ENCODE measurements around the gene SLC25A13. TPM values are rescaled to one million over a fixed set of nuclear protein-coding genes. Genes with fewer than 3 reads are reported as not detected.

The SLC25A13 gene
- total RNA-seq, 1 experiment from 2014 or later, result 77.2 TPM

DNA sequence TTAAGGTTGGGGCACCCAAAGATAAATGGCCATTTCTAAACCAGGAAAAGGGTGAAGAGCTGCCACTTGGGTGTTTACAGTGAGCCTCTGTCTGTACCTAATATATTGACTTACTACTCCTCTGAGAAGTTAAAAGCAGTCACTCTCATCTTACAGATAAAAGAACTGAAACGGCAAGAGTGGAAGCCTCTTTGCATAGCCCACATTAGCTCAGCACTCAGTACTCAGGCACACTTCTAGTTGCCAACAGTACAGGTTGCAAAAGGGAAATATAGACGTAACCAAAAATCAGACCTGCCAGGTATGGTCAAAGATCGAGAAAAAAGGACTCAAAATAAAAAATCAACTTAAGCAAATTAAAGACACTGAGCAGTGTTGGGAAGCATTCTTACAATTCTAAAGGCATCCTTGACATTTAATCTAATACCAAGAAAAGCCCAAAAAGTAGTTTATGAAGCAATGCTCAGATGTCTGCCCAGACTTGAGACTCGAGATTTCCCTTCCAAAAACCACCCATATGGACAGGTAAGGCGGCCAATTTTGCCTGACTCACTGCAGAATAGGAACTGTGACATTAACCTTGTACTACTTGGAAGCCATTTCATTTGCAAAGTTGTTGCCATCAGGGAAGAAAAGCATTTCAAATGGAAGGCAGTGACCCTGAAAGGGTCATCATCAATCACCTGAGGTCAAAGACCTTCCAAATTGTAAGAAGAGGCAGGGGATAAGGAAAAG, 139.3 kb downstream of the SLC25A13 start:
- no peaks in the 10 kb centered on the region for H3K9me3 Mint-ChIP-seq
- H3K27ac Mint-ChIP-seq, result no peak overlapping the region
- no peak overlapping the region for H3K4me3 Mint-ChIP-seq
- H3K27me3 Mint-ChIP-seq (ENCODE audit: low read depth), result no peaks in the 10 kb centered on the region
- H3K36me3 Mint-ChIP-seq, result peaks cover 15% of the 10 kb centered on the region
- ChIA-PET POLR2A (interaction anchor here (0.6 kb wide), 1 partner anchor 165 kb away, joined by 3 read pairs; no protein-coding TSS in a partner anchor), CTCF (no interaction called here)
- DNase-seq (ENCODE audit: low spot score), result no peak
- H3K4me1 Mint-ChIP-seq, result peaks cover 39% of the 10 kb centered on the region
- ATAC-seq, result peak; percentile 44
- TF ChIP-seq NFYB (CRISPR knock-in tag; conservative IDR thresholded peaks at IDR 0.05; ENCODE audit: low read depth) (no peak), E2F5 (CRISPR knock-in tag; IDR thresholded peaks at IDR 0.05) (no peak), FOXP1 (CRISPR knock-in tag; IDR thresholded peaks at IDR 0.05; ENCODE audit: borderline replicate concordance) (no peak), AFF4 (CRISPR knock-in tag; IDR thresholded peaks at IDR 0.05; ENCODE audit: borderline replicate concordance) (no peak), ZNF396 (CRISPR knock-in tag; IDR thresholded peaks at IDR 0.05; ENCODE audit: borderline replicate concordance) (no peak), TP53 (CRISPR knock-in tag; IDR thresholded peaks at IDR 0.05) (no peak), RORB (CRISPR knock-in tag; IDR thresholded peaks at IDR 0.05) (no peak), TEAD1 (CRISPR knock-in tag; IDR thresholded peaks at IDR 0.05) (no peak), GABPB1 (CRISPR knock-in tag; IDR thresholded peaks at IDR 0.05) (no peak), PRRX2 (CRISPR knock-in tag; IDR thresholded peaks at IDR 0.05) (no peak)
- TF ChIP-seq, protein P1, sequence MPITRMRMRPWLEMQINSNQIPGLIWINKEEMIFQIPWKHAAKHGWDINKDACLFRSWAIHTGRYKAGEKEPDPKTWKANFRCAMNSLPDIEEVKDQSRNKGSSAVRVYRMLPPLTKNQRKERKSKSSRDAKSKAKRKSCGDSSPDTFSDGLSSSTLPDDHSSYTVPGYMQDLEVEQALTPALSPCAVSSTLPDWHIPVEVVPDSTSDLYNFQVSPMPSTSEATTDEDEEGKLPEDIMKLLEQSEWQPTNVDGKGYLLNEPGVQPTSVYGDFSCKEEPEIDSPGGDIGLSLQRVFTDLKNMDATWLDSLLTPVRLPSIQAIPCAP (CRISPR knock-in tag; IDR thresholded peaks at IDR 0.05), result no peak
- TF ChIP-seq, protein P2, sequence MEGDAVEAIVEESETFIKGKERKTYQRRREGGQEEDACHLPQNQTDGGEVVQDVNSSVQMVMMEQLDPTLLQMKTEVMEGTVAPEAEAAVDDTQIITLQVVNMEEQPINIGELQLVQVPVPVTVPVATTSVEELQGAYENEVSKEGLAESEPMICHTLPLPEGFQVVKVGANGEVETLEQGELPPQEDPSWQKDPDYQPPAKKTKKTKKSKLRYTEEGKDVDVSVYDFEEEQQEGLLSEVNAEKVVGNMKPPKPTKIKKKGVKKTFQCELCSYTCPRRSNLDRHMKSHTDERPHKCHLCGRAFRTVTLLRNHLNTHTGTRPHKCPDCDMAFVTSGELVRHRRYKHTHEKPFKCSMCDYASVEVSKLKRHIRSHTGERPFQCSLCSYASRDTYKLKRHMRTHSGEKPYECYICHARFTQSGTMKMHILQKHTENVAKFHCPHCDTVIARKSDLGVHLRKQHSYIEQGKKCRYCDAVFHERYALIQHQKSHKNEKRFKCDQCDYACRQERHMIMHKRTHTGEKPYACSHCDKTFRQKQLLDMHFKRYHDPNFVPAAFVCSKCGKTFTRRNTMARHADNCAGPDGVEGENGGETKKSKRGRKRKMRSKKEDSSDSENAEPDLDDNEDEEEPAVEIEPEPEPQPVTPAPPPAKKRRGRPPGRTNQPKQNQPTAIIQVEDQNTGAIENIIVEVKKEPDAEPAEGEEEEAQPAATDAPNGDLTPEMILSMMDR (IDR thresholded peaks at IDR 0.05), result no peak
- TF ChIP-seq, protein P3, sequence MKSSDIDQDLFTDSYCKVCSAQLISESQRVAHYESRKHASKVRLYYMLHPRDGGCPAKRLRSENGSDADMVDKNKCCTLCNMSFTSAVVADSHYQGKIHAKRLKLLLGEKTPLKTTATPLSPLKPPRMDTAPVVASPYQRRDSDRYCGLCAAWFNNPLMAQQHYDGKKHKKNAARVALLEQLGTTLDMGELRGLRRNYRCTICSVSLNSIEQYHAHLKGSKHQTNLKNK (CRISPR knock-in tag; IDR thresholded peaks at IDR 0.05), result no peak

DNA sequence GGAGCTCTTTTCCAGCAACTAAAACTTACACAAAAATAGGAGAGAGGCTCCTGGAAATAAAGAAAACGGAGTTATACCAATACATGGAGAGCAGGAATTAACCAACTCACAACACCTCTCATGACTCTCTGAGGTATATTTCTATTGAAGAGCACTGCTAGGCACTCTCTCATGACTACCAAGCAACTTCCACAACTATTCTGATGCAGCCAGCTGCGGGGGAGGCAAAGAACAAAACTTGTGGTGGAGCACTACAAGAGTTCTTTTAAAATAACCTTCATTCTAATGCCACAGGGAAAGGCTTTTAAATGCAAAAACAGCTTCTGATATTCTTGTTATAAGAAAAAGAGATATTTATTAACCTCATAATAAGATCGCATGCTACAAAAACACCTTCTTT, 140.7 kb downstream of the SLC25A13 start:
- POLR2A ChIA-PET, result no interaction called here
- DNase-seq (ENCODE audit: low spot score), result no peak

GRCh38 chr7:96179837-96180236, 142.1 kb downstream of the SLC25A13 start:
- peaks cover 43% of the 10 kb centered on the region for H3K4me1 Mint-ChIP-seq
- H3K9me3 Mint-ChIP-seq, result no peaks in the 10 kb centered on the region
- no peaks in the 10 kb centered on the region for H3K27me3 Mint-ChIP-seq (ENCODE audit: low read depth)
- no peak overlapping the region for H3K27ac Mint-ChIP-seq
- POLR2A ChIA-PET, result interaction anchor here (0.7 kb wide), 1 partner anchor 166 kb away, joined by 3 read pairs; no protein-coding TSS in a partner anchor
- DNase-seq (ENCODE audit: low spot score) (no peak), ATAC-seq (no peak)
- H3K4me3 Mint-ChIP-seq, result no peak overlapping the region
- CTCF ChIA-PET, result no interaction called here
- peaks cover 22% of the 10 kb centered on the region for H3K36me3 Mint-ChIP-seq
- TF ChIP-seq TEAD4 (CRISPR knock-in tag; IDR thresholded peaks at IDR 0.05), result no peak
- no peak for TF ChIP-seq PREB (CRISPR knock-in tag; IDR thresholded peaks at IDR 0.05; ENCODE audit: borderline replicate concordance)
- TF ChIP-seq, protein P4, sequence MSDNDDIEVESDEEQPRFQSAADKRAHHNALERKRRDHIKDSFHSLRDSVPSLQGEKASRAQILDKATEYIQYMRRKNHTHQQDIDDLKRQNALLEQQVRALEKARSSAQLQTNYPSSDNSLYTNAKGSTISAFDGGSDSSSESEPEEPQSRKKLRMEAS (CRISPR knock-in tag; IDR thresholded peaks at IDR 0.05), result no peak
- TF ChIP-seq ESRRA (CRISPR knock-in tag; IDR thresholded peaks at IDR 0.05; ENCODE audit: borderline replicate concordance), result no peak
- TF ChIP-seq, protein P5, sequence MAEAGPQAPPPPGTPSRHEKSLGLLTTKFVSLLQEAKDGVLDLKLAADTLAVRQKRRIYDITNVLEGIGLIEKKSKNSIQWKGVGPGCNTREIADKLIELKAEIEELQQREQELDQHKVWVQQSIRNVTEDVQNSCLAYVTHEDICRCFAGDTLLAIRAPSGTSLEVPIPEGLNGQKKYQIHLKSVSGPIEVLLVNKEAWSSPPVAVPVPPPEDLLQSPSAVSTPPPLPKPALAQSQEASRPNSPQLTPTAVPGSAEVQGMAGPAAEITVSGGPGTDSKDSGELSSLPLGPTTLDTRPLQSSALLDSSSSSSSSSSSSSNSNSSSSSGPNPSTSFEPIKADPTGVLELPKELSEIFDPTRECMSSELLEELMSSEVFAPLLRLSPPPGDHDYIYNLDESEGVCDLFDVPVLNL (CRISPR knock-in tag; IDR thresholded peaks at IDR 0.05; ENCODE audit: borderline replicate concordance, low read depth), result no peak
- no peak for TF ChIP-seq TP53 (CRISPR knock-in tag; IDR thresholded peaks at IDR 0.05)
- no peak for TF ChIP-seq MXD4 (CRISPR knock-in tag; IDR thresholded peaks at IDR 0.05; ENCODE audit: borderline replicate concordance)
- no peak for TF ChIP-seq ZNF219 (CRISPR knock-in tag; IDR thresholded peaks at IDR 0.05; ENCODE audit: borderline replicate concordance)

More for the DNA sequence above, 140.7 kb downstream of the SLC25A13 start:
- ATAC-seq, result no peak
- Mint-ChIP-seq H3K27me3 (ENCODE audit: low read depth) (no peaks in the 10 kb centered on the region), H3K4me1 (peaks cover 39% of the 10 kb centered on the region), H3K9me3 (no peaks in the 10 kb centered on the region), H3K36me3 (peaks cover 18% of the 10 kb centered on the region), H3K27ac (no peak overlapping the region), H3K4me3 (no peak overlapping the region)
- CTCF ChIA-PET, result interaction anchor here (0.6 to 1.2 kb wide), 2 partner anchors 17 to 44 kb away, joined by 3 to 4 read pairs; no protein-coding TSS in a partner anchor
- TF ChIP-seq SOX15 (CRISPR knock-in tag; IDR thresholded peaks at IDR 0.05) (no peak), CBFB (CRISPR knock-in tag; IDR thresholded peaks at IDR 0.05; ENCODE audit: low read depth) (no peak)
